Endothelial cell of umbilical vein (primary cell): ENCODE data around the gene WNT11. TPM values are rescaled to one million over a fixed set of nuclear protein-coding genes. Genes with fewer than 3 reads are reported as not detected.

Experiments used
- BruUV-seq: library from RNA; stranded (reverse); fragments of 400-500 nt; replicated peaks from 2 replicates; lab custom pipeline; 2021; lab: Mats Ljungman, UMichigan
- CTCF ChIA-PET: fragments of 300-600, 350-600 bp; sonication (Branson Sonifier 250); formaldehyde crosslinking; loops from one replicate; lab custom pipeline; 2021; ENCODE audit warnings: antibody characterized with exemption, inconsistent platforms; lab: Charles Lee
- POLR2A ChIA-PET: fragments of 300-600, 350-600 bp; sonication (Branson Sonifier 250); formaldehyde crosslinking; loops from one replicate; lab custom pipeline; 2021; ENCODE audit warnings: antibody characterized with exemption, inconsistent platforms; lab: Charles Lee
- DNase-seq: peaks from one replicate; pipeline ENCODE4 v3.0.0-alpha.2; 2011; ENCODE audit warnings: low read depth, low spot score
- FAIRE-seq: peaks from 2 replicates; lab custom pipeline; 2011; peaks lifted over from hg19 to GRCh38; lab: Jason Lieb, UNC
- H2AFZ ChIP-seq: 2 replicates; pipeline ENCODE4 v1.6.0; 2012; ENCODE audit warnings: low read depth, low read length, control low read depth, inconsistent platforms
- H3K27ac ChIP-seq: 2 replicates; pipeline ENCODE4 v1.5.1; 2011; ENCODE audit warnings: low read depth, mild to moderate bottlenecking, control low read depth, low read length, moderate library complexity; ENCODE audit not compliant: insufficient read depth
- H3K27me3 ChIP-seq, 2 experiments: 2 replicates each; pipeline versions ENCODE4 v1.6.0 to v1.6.1; 2011; ENCODE audit warnings: low read length in 2 of 2, mixed read lengths in 1 of 2; ENCODE audit not compliant: control insufficient read depth in 2 of 2, insufficient read depth in 2 of 2
- H3K36me3 ChIP-seq, 2 experiments: 2 replicates in 1 of 2; 3 replicates in 1 of 2; pipeline ENCODE4 v1.5.1; 2011; ENCODE audit warnings: low read length in 2 of 2, mild to moderate bottlenecking in 1 of 2, moderate library complexity in 1 of 2; ENCODE audit not compliant: control insufficient read depth in 2 of 2, insufficient read depth in 2 of 2; ENCODE audit errors: extremely low read depth in 1 of 2
- H3K4me1 ChIP-seq: 3 replicates; pipeline ENCODE4 v1.5.1; 2011; ENCODE audit warnings: mild to moderate bottlenecking, low read length; ENCODE audit not compliant: control insufficient read depth, insufficient read depth; ENCODE audit errors: extremely low read depth
- H3K4me2 ChIP-seq: 2 replicates; pipeline ENCODE4 v1.6.1; 2011; ENCODE audit warnings: low read length, control low read depth, mixed read lengths; ENCODE audit not compliant: insufficient read depth
- H3K4me3 ChIP-seq, 3 experiments: fragments of 200-600 bp in 1 of 3; sonication (generic), shearing (Covaris generic) in 1 of 3; replicated peaks in 1 of 3; 2 replicates each; pipeline ENCODE4 v1.5.1; 2011 to 2016; ENCODE audit warnings: control low read depth in 3 of 3, low read length in 3 of 3, mild to moderate bottlenecking in 2 of 3, inconsistent platforms in 1 of 3, low read depth in 1 of 3, moderate library complexity in 1 of 3; ENCODE audit not compliant: insufficient read depth in 1 of 3
- H3K79me2 ChIP-seq: 2 replicates; pipeline ENCODE4 v1.6.0; 2012; ENCODE audit warnings: low read length, inconsistent platforms; ENCODE audit not compliant: control insufficient read depth, insufficient read depth
- H3K9ac ChIP-seq: replicated peaks from 2 replicates; pipeline ENCODE3; 2011; ENCODE audit warnings: low read length, control low read depth; ENCODE audit not compliant: insufficient read depth; ENCODE audit errors: extremely low read depth
- H3K9me1 ChIP-seq: replicated peaks from 3 replicates; pipeline ENCODE4 v1.6.0; 2011; ENCODE audit warnings: mild to moderate bottlenecking, low read length; ENCODE audit not compliant: control insufficient read depth, insufficient read depth; ENCODE audit errors: extremely low read depth
- H3K9me3 ChIP-seq: replicated peaks from 2 replicates; pipeline ENCODE4 v1.5.1; 2012; ENCODE audit warnings: low read length, inconsistent platforms; ENCODE audit not compliant: control insufficient read depth, insufficient read depth
- H4K20me1 ChIP-seq: replicated peaks from 2 replicates; pipeline ENCODE3; 2011; ENCODE audit warnings: mild to moderate bottlenecking, low read length; ENCODE audit not compliant: control insufficient read depth, insufficient read depth; ENCODE audit errors: extremely low read depth
- EZH2 ChIP-seq: IDR thresholded peaks from 2 replicates; pipeline ENCODE4 v1.6.1; 2012; ENCODE audit warnings: borderline replicate concordance, low read depth, mild to moderate bottlenecking, moderate library complexity, low read length, inconsistent platforms; ENCODE audit not compliant: severe bottlenecking
- FOS ChIP-seq: IDR thresholded peaks from 2 replicates; pipeline ENCODE4 v1.6.1; 2011; ENCODE audit warnings: mild to moderate bottlenecking, low read length, moderate library complexity, borderline replicate concordance; ENCODE audit not compliant: insufficient read depth
- GATA2 ChIP-seq: IDR thresholded peaks from 2 replicates; pipeline ENCODE4 v1.7.0; 2011; ENCODE audit warnings: low read depth, mild to moderate bottlenecking, moderate library complexity, mixed read lengths, low read length; ENCODE audit not compliant: insufficient read length, insufficient read depth
- JUN ChIP-seq: IDR thresholded peaks from 2 replicates; pipeline ENCODE4 v1.6.1; 2011; ENCODE audit warnings: borderline replicate concordance, low read depth; ENCODE audit not compliant: insufficient read length, insufficient read depth
- MYC ChIP-seq: IDR thresholded peaks from one replicate; pipeline ENCODE4 v1.6.1; 2011; ENCODE audit warnings: mild to moderate bottlenecking, low read depth, low read length
- POLR2A ChIP-seq: IDR thresholded peaks from 2 replicates; pipeline ENCODE4 v1.6.1; 2012; ENCODE audit warnings: low read depth, mild to moderate bottlenecking, control low read depth, low read length
- POLR2AphosphoS5 ChIP-seq: IDR thresholded peaks from 2 replicates; pipeline ENCODE4 v1.6.1; 2012; ENCODE audit warnings: low read depth, mild to moderate bottlenecking, control low read depth, low read length, moderate library complexity; ENCODE audit not compliant: insufficient read depth
- dilution Hi-C: fragments of 300-500 bp; cut with MboI; formaldehyde crosslinking; loops from one replicate; pipeline ENCODE4 v1.15.0; 2019; ENCODE audit warnings: low sequenced_read_pairs; ENCODE audit not compliant: extremely low pct_ligation_motif_present
- intact Hi-C: fragments of 100-400 bp; cut with micrococcal nuclease; formaldehyde crosslinking; loops from one replicate; pipeline ENCODE4 v1.10.0; 2022
- polyA plus RNA-seq, 4 experiments: library from polyadenylated mRNA; depleted of rRNA in 3 of 4; stranded (reverse) in 3 of 4; unstranded in 1 of 4; fragments of >200 nt; gene quantifications; 2 replicates each; pipeline versions ENCODE4 v1.2.1 to v1.2.3, GENCODE V29; 2011 to 2012; ENCODE audit warnings: missing spikeins in 1 of 4
- total RNA-seq: library from RNA; stranded (reverse); gene quantifications from 2 replicates; pipeline ENCODE4 v1.2.3, GENCODE V29; 2021
- TF ChIP-seq, protein P1 (sequence below), 2 donors: IDR thresholded peaks; 1 replicate in 1 of 2; 2 replicates in 1 of 2; pipeline ENCODE4 v1.5.1; 2011; ENCODE audit warnings: low read length in 2 of 2, mild to moderate bottlenecking in 2 of 2, moderate library complexity in 2 of 2, control low read depth in 1 of 2, inconsistent platforms in 1 of 2, low read depth in 1 of 2; ENCODE audit not compliant: insufficient read depth in 1 of 2; ENCODE audit errors: extremely low read depth in 1 of 2
- TF ChIP-seq, protein P2 (sequence below): IDR thresholded peaks from 2 replicates; pipeline ENCODE4 v1.6.1; 2011; ENCODE audit not compliant: insufficient read depth, insufficient read length

WNT11 gene
- total and polyA plus RNA-seq, 2 donors (not counting 3 experiments of a cell fraction or from before 2014, with no cell fraction given) = not detected

DNA sequence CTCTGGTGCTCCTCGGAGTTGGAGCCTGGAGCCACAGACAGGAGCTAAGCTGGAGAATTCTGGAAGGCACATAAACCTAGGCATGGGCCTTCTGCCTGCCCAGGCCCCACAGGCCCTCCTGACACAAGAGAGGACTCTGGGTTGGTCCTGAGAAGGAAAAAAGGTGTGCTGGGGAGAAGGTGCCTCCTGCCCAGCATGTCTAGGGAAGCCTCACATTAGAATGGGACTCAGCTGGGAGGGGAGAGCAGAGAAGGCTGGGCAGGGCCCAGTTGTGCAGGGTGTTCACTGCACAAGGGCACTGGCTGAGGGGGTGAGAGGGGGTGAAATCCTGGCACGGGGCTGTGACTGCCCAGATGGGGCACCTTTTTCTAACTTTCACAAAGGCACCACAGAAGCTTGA is 39.4 kb upstream of the WNT11 start:
- no peaks in the 10 kb centered on the region for H3K36me3 ChIP-seq
- H3K9ac ChIP-seq = no peak overlapping the region
- H3K4me1 ChIP-seq = peaks cover 6% of the 10 kb centered on the region
- TF ChIP-seq GATA2 (no peak), JUN (no peak), EZH2 (no peak), POLR2A (no peak), POLR2AphosphoS5 (no peak), FOS (no peak), MYC (no peak)
- TF ChIP-seq, protein P1, sequence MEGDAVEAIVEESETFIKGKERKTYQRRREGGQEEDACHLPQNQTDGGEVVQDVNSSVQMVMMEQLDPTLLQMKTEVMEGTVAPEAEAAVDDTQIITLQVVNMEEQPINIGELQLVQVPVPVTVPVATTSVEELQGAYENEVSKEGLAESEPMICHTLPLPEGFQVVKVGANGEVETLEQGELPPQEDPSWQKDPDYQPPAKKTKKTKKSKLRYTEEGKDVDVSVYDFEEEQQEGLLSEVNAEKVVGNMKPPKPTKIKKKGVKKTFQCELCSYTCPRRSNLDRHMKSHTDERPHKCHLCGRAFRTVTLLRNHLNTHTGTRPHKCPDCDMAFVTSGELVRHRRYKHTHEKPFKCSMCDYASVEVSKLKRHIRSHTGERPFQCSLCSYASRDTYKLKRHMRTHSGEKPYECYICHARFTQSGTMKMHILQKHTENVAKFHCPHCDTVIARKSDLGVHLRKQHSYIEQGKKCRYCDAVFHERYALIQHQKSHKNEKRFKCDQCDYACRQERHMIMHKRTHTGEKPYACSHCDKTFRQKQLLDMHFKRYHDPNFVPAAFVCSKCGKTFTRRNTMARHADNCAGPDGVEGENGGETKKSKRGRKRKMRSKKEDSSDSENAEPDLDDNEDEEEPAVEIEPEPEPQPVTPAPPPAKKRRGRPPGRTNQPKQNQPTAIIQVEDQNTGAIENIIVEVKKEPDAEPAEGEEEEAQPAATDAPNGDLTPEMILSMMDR (IDR thresholded peaks at IDR 0.05; ENCODE audit: extremely low read depth in 1 of 2, insufficient read depth in 1 of 2, low read depth in 1 of 2, low read length in 2 of 2) = no peak
- TF ChIP-seq, protein P2, sequence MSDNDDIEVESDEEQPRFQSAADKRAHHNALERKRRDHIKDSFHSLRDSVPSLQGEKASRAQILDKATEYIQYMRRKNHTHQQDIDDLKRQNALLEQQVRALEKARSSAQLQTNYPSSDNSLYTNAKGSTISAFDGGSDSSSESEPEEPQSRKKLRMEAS = no peak
- no peak for DNase-seq
- no peaks in the 10 kb centered on the region for H3K9me1 ChIP-seq
- POLR2A ChIA-PET = no interaction called here
- no peaks in the 10 kb centered on the region for H3K79me2 ChIP-seq
- no peaks in the 10 kb centered on the region for H4K20me1 ChIP-seq
- H3K27ac ChIP-seq = no peak overlapping the region
- H3K4me3 ChIP-seq = no peak overlapping the region
- no peaks in the 10 kb centered on the region for H3K27me3 ChIP-seq
- no peak overlapping the region for H3K4me2 ChIP-seq
- dilution Hi-C loops (no loop called here), intact Hi-C loops (no loop called here)
- H3K9me3 ChIP-seq = no peaks in the 10 kb centered on the region
- BruUV-seq = no TSS peak
- CTCF ChIA-PET = interaction anchor here (1.1 to 1.7 kb wide), 4 partner anchors 8 to 38 kb away, joined by 3 to 7 read pairs (median 4); no protein-coding TSS in a partner anchor
- FAIRE-seq = no peak
- H2AFZ ChIP-seq = no peak overlapping the region
